HepG2 (cell line): ENCODE results near the gene GDF7. TPM values are rescaled to one million over a fixed set of nuclear protein-coding genes. Genes with fewer than 3 reads are reported as not detected.

Experiments used
- CHCHD3 ChIP-seq: sonication (generic); formaldehyde crosslinking; IDR thresholded peaks from 2 replicates; pipeline ENCODE4 v1.8.0; 2022; ENCODE audit warnings: mild to moderate bottlenecking, missing genetic modification reagents, moderate library complexity
- HNF1A ChIP-seq, 2 experiments: sonication (generic) in 1 of 2; formaldehyde crosslinking in 1 of 2; IDR thresholded peaks; 2 replicates each; pipeline versions ENCODE4 v1.4.0 to v1.6.1; 2016 to 2020; ENCODE audit warnings: borderline replicate concordance in 1 of 2, low read depth in 1 of 2, mild to moderate bottlenecking in 1 of 2, missing genetic modification reagents in 1 of 2
- KDM4B ChIP-seq: sonication (generic); formaldehyde crosslinking; IDR thresholded peaks from 2 replicates; pipeline ENCODE4 v1.4.0; 2020; ENCODE audit warnings: missing genetic modification reagents
- MIER3 ChIP-seq: IDR thresholded peaks from 2 replicates; pipeline ENCODE4 v1.6.1; 2016; ENCODE audit warnings: missing compliant biosample characterization, borderline replicate concordance
- MXD3 ChIP-seq: IDR thresholded peaks from 2 replicates; pipeline ENCODE4 v1.6.1; 2016; ENCODE audit warnings: mild to moderate bottlenecking, missing biosample characterization, missing genetic modification reagents
- NBN ChIP-seq: fragments of 450-650 bp; conservative IDR thresholded peaks from 2 replicates; pipeline ENCODE4 v1.6.1; 2017
- NR2C2 ChIP-seq: sonication (generic); formaldehyde crosslinking; IDR thresholded peaks from 2 replicates; pipeline ENCODE4 v1.4.0; 2020; ENCODE audit warnings: missing genetic modification reagents, mild to moderate bottlenecking, moderate library complexity, borderline replicate concordance
- SMARCC2 ChIP-seq: fragments of 450-650 bp; IDR thresholded peaks from 2 replicates; pipeline ENCODE4 v1.6.1; 2017; ENCODE audit warnings: antibody characterized with exemption, mild to moderate bottlenecking
- ZFP90 ChIP-seq: sonication (generic); formaldehyde crosslinking; IDR thresholded peaks from 2 replicates; pipeline ENCODE4 v1.8.0; 2022; ENCODE audit warnings: missing genetic modification reagents, mild to moderate bottlenecking, inconsistent platforms, borderline replicate concordance
- ZNF350 ChIP-seq: sonication (generic); formaldehyde crosslinking; IDR thresholded peaks from 2 replicates; pipeline ENCODE4 v1.4.0; 2020; ENCODE audit warnings: mild to moderate bottlenecking, low read depth, missing genetic modification reagents, borderline replicate concordance
- ZNF468 ChIP-seq: sonication (generic); formaldehyde crosslinking; IDR thresholded peaks from 2 replicates; pipeline ENCODE4 v1.8.0; 2022; ENCODE audit warnings: mild to moderate bottlenecking, moderate library complexity, missing genetic modification reagents
- polyA plus RNA-seq, 8 experiments: library from polyadenylated mRNA; depleted of rRNA in 3 of 8; stranded (reverse) in 7 of 8; unstranded in 1 of 8; fragments of >200 nt; fragmentation: Illumina TruSeq in 4 of 8; extraction: Trizol in 4 of 8; gene quantifications; 2 replicates each; pipeline versions ENCODE4 v1.2.1 to v1.2.3, GENCODE V29; 2011 to 2016; ENCODE audit warnings: low read depth in 4 of 8, missing spikeins in 1 of 8, mixed read lengths in 1 of 8; ENCODE audit not compliant: insufficient read depth in 1 of 8
- total RNA-seq, 5 experiments: library from RNA; depleted of rRNA; stranded (reverse); fragments of >200 nt; fragmentation: Illumina TruSeq; extraction: Trizol; gene quantifications; 2 replicates each; pipeline ENCODE4 v1.2.3, GENCODE V29; 2016; ENCODE audit warnings: low read depth in 1 of 5
- TF ChIP-seq, protein P1 (sequence below): sonication (generic); formaldehyde crosslinking; IDR thresholded peaks from 2 replicates; pipeline ENCODE4 v1.4.0; 2020; ENCODE audit warnings: mild to moderate bottlenecking, missing genetic modification reagents
- TF ChIP-seq, protein P2 (sequence below): sonication (generic); formaldehyde crosslinking; conservative IDR thresholded peaks from 2 replicates; pipeline ENCODE4 v1.5.0; 2020; ENCODE audit warnings: missing genetic modification reagents
- TF ChIP-seq, protein P3 (sequence below): sonication (generic); formaldehyde crosslinking; IDR thresholded peaks from 2 replicates; pipeline ENCODE4 v1.8.0; 2022; ENCODE audit warnings: missing genetic modification reagents, mild to moderate bottlenecking, inconsistent platforms, borderline replicate concordance
- TF ChIP-seq, protein P4 (sequence below): sonication (generic); formaldehyde crosslinking; conservative IDR thresholded peaks from 2 replicates; pipeline ENCODE4 v1.8.0; 2022; ENCODE audit warnings: mild to moderate bottlenecking, moderate library complexity, missing genetic modification reagents

The GDF7 gene
- total and polyA plus RNA-seq, 2 of the 13 experiments (the other 11 are each of a cell fraction or from before 2014, with no cell fraction given): 1.6 to 15.0 TPM

DNA sequence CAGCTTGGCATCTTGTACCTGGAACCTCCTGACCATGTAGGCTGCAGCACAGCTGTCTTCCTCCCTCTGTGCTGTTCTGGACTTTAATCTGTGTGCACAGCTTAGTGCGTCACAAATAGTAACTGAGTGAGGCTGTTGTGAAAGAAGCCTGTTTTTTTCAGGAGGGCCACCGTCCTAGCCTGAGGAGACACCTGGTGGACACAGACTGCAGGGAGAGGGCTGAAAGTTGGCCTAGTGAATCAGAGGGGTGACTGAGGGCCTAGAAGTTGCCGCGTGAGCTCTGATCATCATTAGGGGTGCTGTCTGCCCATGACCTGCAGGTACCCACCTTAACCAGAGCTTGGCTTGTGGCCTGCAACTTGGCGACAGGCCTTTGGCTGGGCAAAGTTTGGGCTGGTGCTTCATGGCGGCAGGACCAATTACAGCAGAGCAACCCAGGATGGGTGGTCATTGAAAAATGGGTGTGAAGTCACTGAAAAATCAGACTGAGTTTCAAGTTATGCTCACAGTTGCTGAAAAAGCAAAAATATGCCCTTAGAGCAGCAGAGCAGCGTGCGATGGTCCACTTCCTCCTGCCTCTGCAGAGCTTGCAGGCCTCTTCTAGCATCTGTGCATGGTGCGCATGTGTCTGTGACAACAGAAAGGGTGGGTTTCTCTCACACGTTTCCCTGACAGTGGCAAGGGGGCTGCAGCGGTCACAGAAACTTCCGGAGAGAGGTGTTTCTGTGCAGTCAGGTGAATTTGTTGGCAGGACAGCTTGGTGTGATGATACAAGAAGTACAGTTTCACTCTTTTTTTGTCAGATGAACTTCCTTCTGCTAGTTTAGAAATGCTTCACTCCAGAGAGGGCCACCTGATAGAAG lies 9.6 kb downstream of the GDF7 start (continued):
- TF ChIP-seq HNF1A (IDR thresholded peaks at IDR 0.05; ENCODE audit: low read depth) (peak; percentile 54), HNF1A (CRISPR knock-in tag; IDR thresholded peaks at IDR 0.05; ENCODE audit: borderline replicate concordance) (peak; percentile 75; the same call in 1 of the 2 replicates), ZFP90 (CRISPR knock-in tag) (peak; percentile 20; the same call in 1 of the 2 replicates), MIER3 (CRISPR knock-in tag) (peak; percentile 94), ZNF468 (CRISPR knock-in tag) (peak; percentile 73; the same call in 1 of the 2 replicates), KDM4B (peak; percentile 91; the same call in 1 of the 2 replicates), MXD3 (peak; percentile 41; the same call in 1 of the 2 replicates), ZNF350 (CRISPR knock-in tag) (peak; percentile 93), NBN (no peak), NR2C2 (CRISPR knock-in tag) (peak; percentile 39; the same call in 1 of the 2 replicates), CHCHD3 (CRISPR knock-in tag) (0 out of 2 replicates have a peak, but pooled peaks have one; percentile 85), SMARCC2 (no peak; the same call in 1 of the 2 replicates)
- TF ChIP-seq, protein P1, sequence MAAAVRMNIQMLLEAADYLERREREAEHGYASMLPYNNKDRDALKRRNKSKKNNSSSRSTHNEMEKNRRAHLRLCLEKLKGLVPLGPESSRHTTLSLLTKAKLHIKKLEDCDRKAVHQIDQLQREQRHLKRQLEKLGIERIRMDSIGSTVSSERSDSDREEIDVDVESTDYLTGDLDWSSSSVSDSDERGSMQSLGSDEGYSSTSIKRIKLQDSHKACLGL: peak; percentile 43; the same call in 1 of the 2 replicates
- TF ChIP-seq, protein P2, sequence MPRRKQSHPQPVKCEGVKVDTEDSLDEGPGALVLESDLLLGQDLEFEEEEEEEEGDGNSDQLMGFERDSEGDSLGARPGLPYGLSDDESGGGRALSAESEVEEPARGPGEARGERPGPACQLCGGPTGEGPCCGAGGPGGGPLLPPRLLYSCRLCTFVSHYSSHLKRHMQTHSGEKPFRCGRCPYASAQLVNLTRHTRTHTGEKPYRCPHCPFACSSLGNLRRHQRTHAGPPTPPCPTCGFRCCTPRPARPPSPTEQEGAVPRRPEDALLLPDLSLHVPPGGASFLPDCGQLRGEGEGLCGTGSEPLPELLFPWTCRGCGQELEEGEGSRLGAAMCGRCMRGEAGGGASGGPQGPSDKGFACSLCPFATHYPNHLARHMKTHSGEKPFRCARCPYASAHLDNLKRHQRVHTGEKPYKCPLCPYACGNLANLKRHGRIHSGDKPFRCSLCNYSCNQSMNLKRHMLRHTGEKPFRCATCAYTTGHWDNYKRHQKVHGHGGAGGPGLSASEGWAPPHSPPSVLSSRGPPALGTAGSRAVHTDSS (CRISPR knock-in tag): no peak
- TF ChIP-seq, protein P3, sequence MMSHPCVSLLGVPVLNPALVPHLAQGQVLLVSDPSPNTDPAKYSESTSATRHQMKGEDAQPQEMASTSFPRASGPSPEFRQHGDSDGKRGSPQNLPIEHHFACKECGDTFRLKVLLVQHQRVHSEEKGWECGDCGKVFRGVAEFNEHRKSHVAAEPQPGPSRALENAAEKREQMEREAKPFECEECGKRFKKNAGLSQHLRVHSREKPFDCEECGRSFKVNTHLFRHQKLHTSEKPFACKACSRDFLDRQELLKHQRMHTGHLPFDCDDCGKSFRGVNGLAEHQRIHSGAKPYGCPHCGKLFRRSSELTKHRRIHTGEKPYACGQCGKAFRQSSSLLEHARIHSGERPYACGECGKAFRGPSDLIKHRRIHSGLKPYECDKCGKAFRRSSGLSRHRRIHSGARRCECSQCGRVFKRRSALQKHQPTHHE (CRISPR knock-in tag): no peak
- TF ChIP-seq, protein P4, sequence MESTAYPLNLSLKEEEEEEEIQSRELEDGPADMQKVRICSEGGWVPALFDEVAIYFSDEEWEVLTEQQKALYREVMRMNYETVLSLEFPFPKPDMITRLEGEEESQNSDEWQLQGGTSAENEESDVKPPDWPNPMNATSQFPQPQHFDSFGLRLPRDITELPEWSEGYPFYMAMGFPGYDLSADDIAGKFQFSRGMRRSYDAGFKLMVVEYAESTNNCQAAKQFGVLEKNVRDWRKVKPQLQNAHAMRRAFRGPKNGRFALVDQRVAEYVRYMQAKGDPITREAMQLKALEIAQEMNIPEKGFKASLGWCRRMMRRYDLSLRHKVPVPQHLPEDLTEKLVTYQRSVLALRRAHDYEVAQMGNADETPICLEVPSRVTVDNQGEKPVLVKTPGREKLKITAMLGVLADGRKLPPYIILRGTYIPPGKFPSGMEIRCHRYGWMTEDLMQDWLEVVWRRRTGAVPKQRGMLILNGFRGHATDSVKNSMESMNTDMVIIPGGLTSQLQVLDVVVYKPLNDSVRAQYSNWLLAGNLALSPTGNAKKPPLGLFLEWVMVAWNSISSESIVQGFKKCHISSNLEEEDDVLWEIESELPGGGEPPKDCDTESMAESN (CRISPR knock-in tag): peak; percentile 74; the same call in 1 of the 2 replicates
